ENCODE results near the gene ORC5.

DNA sequence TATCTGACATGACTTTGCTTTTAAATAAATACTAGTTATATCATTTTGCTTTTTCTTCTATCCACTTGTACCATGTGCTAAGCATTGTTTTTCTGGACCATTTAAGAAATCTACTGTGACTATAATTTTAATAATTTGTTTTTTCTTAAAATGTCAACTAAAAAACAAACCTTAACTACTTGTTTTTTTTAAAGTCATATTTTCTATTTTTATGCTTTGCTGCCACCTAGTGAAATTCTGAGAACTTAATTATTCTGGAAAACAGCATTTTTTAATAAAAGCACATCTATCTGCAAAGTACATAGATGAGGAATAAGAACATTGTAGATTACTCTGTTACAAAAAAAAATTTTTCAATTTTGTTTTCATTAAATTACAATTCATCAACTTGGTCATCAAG is 47.4 kb downstream of the ORC5 start:
- TF ChIP-seq POLR2A (IDR thresholded peaks at IDR 0.05; ENCODE audit: low read length) = no peak
- TF ChIP-seq GATA1 (IDR thresholded peaks at IDR 0.05; ENCODE audit: low read depth, low read length) = no peak
